DMS153 treated with DMSO at 0.1 percent for 48 hours (cell line): ENCODE results near the gene VKORC1L1.
"Not testable (repeated sequence)": the region's sequence is repeated elsewhere in the genome, so short reads cannot be mapped to it uniquely, and the experiment has no call there.

Source experiments
- DNase-seq: peaks from one replicate; lab custom pipeline; 2025; ENCODE audit not compliant: unreplicated experiment; lab: John Stamatoyannopoulos, UW

Gene VKORC1L1

DNA sequence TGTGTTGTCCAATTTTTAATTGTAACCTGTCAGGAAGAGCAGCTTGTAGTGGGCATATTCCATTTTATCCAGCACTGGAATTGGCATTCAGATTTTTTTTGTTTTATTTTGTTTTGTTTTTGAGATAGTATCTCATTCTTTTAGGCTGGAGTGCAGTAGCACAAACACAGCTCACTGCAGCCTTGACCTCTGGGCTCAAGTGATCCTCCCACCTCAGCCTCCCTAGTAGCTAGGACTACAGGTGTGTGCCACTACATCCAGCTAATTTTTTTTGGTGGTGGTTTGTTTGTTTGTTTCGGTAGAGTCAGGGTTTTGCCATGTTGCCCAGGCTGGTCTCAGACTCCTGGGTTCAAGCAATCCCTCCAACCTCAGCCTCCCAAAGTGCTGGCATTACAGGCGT lies 64.4 kb downstream of the VKORC1L1 start:
- DNase-seq = no peak

- DNase-seq = no peak
Measured at GRCh38 chr7:65938336-65938895, 65.5 kb downstream of the VKORC1L1 start.

DNA sequence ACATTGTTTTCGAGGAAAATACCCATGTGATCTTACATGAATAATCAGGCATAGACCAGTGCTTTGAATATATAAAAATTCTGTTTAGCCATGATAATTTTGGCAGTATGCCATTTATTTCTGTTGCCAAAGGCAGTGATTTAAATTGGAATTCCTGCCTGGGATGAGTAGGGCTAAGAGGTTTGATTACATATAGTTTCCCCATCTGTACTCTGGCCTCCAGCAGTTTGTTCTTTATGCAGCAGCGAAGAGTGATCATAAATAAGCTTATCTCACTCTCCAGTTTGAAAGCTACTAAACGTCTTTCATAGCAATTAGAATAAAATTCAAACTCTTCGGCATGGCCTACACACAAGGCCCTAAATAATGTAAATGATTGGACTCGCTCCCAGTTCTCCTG lies 72.9 kb downstream of the VKORC1L1 start:
- not testable (repeated sequence) for DNase-seq

GRCh38 chr7:65946904-65947303 lies 74.0 kb downstream of the VKORC1L1 start:
- DNase-seq = no peak

GRCh38 chr7:65951837-65952578 lies 79.1 kb downstream of the VKORC1L1 start:
- DNase-seq = no peak

DNA sequence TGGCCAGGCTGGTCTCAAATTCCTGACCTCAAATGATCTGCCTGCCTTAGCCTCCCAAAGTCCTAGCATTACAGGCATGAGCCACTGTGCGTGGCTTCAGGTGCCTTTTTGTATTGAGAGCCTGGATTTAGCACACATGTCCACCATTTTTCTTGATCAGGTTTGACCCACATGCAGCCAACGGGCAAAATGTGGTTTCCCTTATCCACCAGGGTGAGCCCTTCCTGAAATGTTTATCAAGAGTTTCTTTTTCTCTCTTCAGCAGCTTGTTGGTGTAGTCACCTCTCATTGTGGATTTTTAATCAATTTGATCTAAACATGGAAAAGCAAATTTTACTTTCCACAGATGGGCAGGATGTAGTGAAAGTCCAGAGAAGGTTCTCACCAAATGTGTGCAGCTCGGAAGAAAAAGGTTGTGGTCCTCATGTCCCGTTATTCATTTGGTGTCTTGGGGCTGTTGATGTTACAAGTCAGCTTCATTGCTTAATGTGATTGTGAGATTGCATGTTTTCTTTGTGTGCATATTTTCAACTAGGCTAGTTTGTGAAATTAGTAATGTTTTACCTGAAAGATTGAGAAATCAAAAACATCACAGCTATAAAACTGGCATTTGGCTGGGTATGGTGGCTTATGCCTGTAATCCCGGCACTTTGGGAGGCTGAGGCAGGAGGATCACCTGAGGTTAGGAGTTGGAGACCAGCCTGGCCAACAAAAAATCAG lies 80.3 kb downstream of the VKORC1L1 start:
- DNase-seq = no peak

- no peak for DNase-seq
Measured at GRCh38 chr7:65953890-65954450, 81.1 kb downstream of the VKORC1L1 start.

DNA sequence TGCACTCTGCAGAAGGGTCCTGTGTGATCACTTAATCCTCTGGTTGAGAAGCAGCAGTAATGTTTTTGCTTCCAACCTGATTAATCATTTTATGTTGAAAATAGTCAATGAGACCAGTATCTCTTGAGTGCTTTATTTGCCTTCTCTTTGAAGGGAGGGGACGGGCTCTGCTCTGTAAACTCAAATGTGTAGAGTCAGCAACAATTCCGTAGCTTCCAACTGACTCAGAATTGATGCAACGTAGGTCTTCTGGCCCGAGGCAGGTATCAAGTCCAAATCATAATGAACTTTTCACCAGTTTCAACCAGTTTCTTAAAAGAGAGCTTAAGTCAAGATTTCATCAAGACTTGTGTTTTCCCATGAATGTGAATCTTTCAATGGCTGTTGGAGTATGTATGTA lies 82.8 kb downstream of the VKORC1L1 start:
- DNase-seq = no peak

DNA sequence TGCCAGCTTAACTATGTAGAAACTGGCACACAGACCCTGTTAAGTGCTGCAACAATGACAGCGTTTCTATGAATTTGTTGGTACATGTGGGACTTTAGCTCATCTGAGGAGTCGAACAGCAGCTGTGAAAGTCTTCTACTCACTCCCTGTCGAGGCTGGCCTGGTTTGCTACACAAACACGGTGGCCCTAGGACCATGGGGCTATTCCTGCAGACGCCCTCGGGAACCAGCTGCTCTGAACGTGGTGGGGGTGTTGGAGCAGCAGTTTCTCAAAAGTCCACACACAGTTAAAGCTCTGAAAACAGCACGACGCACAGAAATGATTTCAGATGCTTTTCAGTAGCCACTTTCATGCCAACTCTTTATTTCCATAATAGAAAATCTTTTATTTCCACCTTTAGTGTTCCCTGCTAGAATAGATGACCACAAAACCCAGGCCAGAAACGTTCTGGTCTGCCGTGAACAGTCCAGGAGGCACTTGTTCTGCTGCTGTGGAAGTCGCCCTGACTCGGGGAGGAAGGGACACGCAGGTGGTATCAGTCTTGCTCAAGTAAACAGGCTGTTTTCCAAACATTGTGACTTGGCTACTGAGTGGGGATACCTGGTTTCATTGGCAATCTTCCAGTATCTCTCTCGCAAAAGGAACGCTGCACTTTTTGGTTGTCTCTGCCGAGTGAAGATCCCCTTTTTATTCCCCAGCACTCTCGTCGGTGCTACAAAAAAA lies 87.6 kb downstream of the VKORC1L1 start:
- no peak for DNase-seq

DNA sequence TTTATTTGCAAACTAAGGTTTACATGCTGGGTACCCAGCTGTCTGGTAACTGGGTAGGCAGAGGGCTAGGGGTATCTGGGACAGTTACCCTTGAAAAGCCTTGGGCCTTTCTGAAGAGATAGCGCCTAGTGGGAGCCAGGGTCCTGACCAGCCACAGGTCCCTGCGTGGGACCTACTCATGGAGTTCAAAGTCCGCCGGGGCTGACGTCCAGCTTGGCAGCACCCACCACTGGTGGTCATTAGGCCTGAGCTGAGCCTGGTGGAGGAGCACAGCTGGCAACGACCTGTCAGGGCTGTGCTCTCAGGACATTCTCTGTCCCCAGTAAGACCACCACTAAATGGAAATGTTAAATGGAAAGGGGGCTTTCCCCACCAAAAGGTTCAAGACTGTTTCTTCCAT lies 89.2 kb downstream of the VKORC1L1 start:
- no peak for DNase-seq

DNA sequence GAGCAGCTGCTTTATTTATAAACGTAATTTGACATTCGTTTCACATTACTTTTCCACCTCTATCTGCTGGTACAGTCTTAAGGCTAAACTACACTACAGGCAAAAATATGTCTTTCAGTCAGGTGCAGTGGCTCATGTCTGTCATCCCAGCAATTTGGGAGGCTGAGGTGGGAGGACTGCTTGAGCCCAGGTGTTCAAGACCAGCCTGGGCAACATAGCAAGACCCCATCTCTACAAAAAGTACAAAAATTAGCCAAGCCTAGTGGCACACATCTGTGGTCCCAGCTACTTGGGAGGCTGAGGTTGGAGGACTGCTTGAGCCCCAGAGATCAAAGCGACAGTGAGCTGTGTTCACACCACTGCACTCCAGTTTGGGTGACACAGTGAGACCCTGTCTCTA lies 91.8 kb downstream of the VKORC1L1 start:
- not testable (repeated sequence) for DNase-seq

DNA sequence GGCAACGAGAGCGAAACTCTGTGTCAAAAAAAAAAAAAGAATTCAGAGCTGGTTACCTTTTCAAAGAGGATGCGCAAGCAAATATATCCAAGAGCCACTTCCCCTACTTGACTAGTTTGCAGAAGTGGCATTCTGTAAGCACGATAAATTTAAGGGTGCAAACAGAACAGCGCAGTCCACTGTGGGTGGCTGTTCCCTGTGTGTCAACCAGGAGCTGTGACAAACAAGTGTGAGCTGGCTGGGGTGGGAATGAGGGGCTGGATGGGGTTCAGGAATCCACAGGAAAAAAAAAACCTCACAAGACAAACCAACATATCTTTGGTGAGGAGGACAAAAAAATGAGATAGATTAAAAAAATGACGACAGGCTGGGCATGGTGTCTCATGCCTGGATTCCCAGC lies 93.3 kb downstream of the VKORC1L1 start:
- no peak for DNase-seq

- DNase-seq = no peak
Measured at GRCh38 chr7:65967361-65968155, 94.7 kb downstream of the VKORC1L1 start.

GRCh38 chr7:65968256-65969185 lies 95.6 kb downstream of the VKORC1L1 start:
- no peak for DNase-seq

DNA sequence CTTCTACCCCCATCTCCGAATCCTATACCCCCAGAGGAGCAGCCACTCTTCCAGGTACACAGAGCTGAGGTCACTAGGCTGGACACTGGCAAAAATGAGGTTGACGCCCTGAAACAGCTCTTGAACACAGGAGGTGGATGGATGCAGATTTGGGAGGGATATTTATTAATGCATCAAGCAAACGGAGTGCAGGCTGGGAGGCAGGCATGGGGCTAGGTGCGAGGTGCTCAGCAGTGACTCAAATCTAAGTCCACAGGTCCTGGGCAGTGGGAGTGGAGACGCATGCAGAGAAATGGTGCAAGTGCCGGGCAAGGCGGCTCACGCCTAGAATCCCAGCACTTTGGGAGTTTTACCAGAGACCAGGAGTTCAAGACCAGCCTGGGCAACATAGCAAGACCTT lies 98.1 kb downstream of the VKORC1L1 start:
- no peak for DNase-seq

GRCh38 chr7:65972976-65973375 lies 100.1 kb downstream of the VKORC1L1 start:
- DNase-seq = no peak

GRCh38 chr7:65974191-65974801 lies 101.4 kb downstream of the VKORC1L1 start:
- no peak for DNase-seq

- no peak for DNase-seq
Measured at GRCh38 chr7:65974876-65975275, 102.0 kb downstream of the VKORC1L1 start.
